H9 (cell line): ENCODE data around the gene CFAP61. TPM values are rescaled to one million over a fixed set of nuclear protein-coding genes. Genes with fewer than 3 reads are reported as not detected.

Source experiments
- DNase-seq: peaks from one replicate; pipeline ENCODE4 v3.0.0-alpha.2; 2017
- H2AFZ ChIP-seq: one replicate; pipeline ENCODE4 v1.6.1; 2013; ENCODE audit warnings: mild to moderate bottlenecking, low read length, control low read depth, moderate library complexity
- H2AK5ac ChIP-seq: 2 replicates; pipeline ENCODE4 v1.6.1; 2013; ENCODE audit warnings: low read length, control low read depth, mixed read lengths; ENCODE audit not compliant: insufficient read length
- H2BK120ac ChIP-seq: one replicate; pipeline ENCODE4 v1.6.1; 2013; ENCODE audit warnings: low read depth, mild to moderate bottlenecking, low read length, control low read depth, inconsistent platforms; ENCODE audit not compliant: poor library complexity, severe bottlenecking
- H2BK12ac ChIP-seq: 2 replicates; pipeline ENCODE4 v1.6.1; 2013; ENCODE audit warnings: low read length, control low read depth, mixed read lengths, low read depth; ENCODE audit not compliant: insufficient read length
- H2BK15ac ChIP-seq: 2 replicates; pipeline ENCODE4 v1.6.1; 2013; ENCODE audit warnings: low read depth, low read length, control low read depth
- H2BK20ac ChIP-seq: one replicate; pipeline ENCODE4 v1.6.1; 2013; ENCODE audit warnings: low read depth, mild to moderate bottlenecking, low read length, control low read depth, inconsistent platforms; ENCODE audit not compliant: poor library complexity, severe bottlenecking
- H2BK5ac ChIP-seq: 2 replicates; pipeline ENCODE4 v1.6.1; 2013; ENCODE audit warnings: low read length, control low read depth, mixed read lengths; ENCODE audit not compliant: insufficient read length
- H3K14ac ChIP-seq: 2 replicates; pipeline ENCODE4 v1.6.1; 2013; ENCODE audit warnings: low read length, control low read depth; ENCODE audit not compliant: insufficient read depth
- H3K18ac ChIP-seq: 2 replicates; pipeline ENCODE4 v1.6.1; 2013; ENCODE audit warnings: low read depth, mild to moderate bottlenecking, mixed read lengths, low read length, control low read depth; ENCODE audit not compliant: insufficient read length
- H3K23ac ChIP-seq: 2 replicates; pipeline ENCODE4 v1.6.1; 2013; ENCODE audit warnings: low read length, control low read depth, mixed read lengths, low read depth; ENCODE audit not compliant: insufficient read length
- H3K23me2 ChIP-seq: 2 replicates; pipeline ENCODE4 v1.6.1; 2013; ENCODE audit warnings: low read depth, mild to moderate bottlenecking, mixed read lengths, low read length, control low read depth; ENCODE audit not compliant: insufficient read length, poor library complexity, severe bottlenecking
- H3K27ac ChIP-seq: 2 replicates; pipeline ENCODE4 v1.5.1; 2013; ENCODE audit warnings: low read length, control low read depth, mixed read lengths, low read depth; ENCODE audit not compliant: insufficient read length
- H3K27me3 ChIP-seq: 2 replicates; pipeline ENCODE4 v1.6.1; 2013; ENCODE audit warnings: low read length, control low read depth, inconsistent platforms; ENCODE audit not compliant: insufficient read depth
- H3K4ac ChIP-seq: 2 replicates; pipeline ENCODE4 v1.6.1; 2013; ENCODE audit warnings: low read depth, mild to moderate bottlenecking, control low read depth, inconsistent platforms, low read length, moderate library complexity
- H3K4me1 ChIP-seq: 2 replicates; pipeline ENCODE4 v1.6.1; 2013; ENCODE audit warnings: low read length, control low read depth, inconsistent platforms; ENCODE audit not compliant: insufficient read depth
- H3K4me2 ChIP-seq: 2 replicates; pipeline ENCODE4 v1.6.1; 2013; ENCODE audit warnings: low read length, control low read depth, mixed read lengths; ENCODE audit not compliant: insufficient read length, insufficient read depth
- H3K56ac ChIP-seq: 2 replicates; pipeline ENCODE4 v1.6.1; 2013; ENCODE audit warnings: low read depth, mild to moderate bottlenecking, mixed read lengths, low read length, control low read depth; ENCODE audit not compliant: insufficient read length
- H3K79me1 ChIP-seq: 2 replicates; pipeline ENCODE4 v1.6.1; 2013; ENCODE audit warnings: low read depth, mild to moderate bottlenecking, moderate library complexity, low read length, control low read depth, inconsistent platforms; ENCODE audit not compliant: insufficient read depth, poor library complexity, severe bottlenecking
- H3K79me2 ChIP-seq: 2 replicates; pipeline ENCODE4 v1.6.1; 2013; ENCODE audit warnings: low read length, control low read depth, inconsistent platforms; ENCODE audit not compliant: insufficient read depth
- H3K9ac ChIP-seq: 2 replicates; pipeline ENCODE4 v1.6.1; 2013; ENCODE audit warnings: low read length, control low read depth, mixed read lengths; ENCODE audit not compliant: insufficient read length; ENCODE audit errors: extremely low read depth
- H3K9me3 ChIP-seq: one replicate; pipeline ENCODE4 v1.6.1; 2013; ENCODE audit warnings: low read depth, low read length, inconsistent platforms; ENCODE audit not compliant: control insufficient read depth
- H3T11ph ChIP-seq: one replicate; pipeline ENCODE4 v1.6.1; 2013; ENCODE audit warnings: mild to moderate bottlenecking, low read length, control low read depth, inconsistent platforms
- H4K20me1 ChIP-seq: one replicate; pipeline ENCODE4 v1.6.1; 2013; ENCODE audit not compliant: control insufficient read depth, insufficient read length, insufficient read depth
- H4K5ac ChIP-seq: 2 replicates; pipeline ENCODE4 v1.6.1; 2013; ENCODE audit warnings: low read depth, mild to moderate bottlenecking, mixed read lengths, low read length, control low read depth; ENCODE audit not compliant: insufficient read length
- H4K8ac ChIP-seq: replicated peaks from 2 replicates; pipeline ENCODE4 v1.6.1; 2013; ENCODE audit warnings: low read length, control low read depth, mixed read lengths, low read depth; ENCODE audit not compliant: insufficient read length
- H4K91ac ChIP-seq: 2 replicates; pipeline ENCODE4 v1.6.1; 2013; ENCODE audit warnings: low read depth, mild to moderate bottlenecking, moderate library complexity, mixed read lengths, low read length, control low read depth; ENCODE audit not compliant: insufficient read length
- H3K27ac Mint-ChIP-seq, 3 experiments: 2 replicates in 2 of 3; 3 replicates in 1 of 3; pipeline ENCODE4 v1.8.0; 2020 to 2021; ENCODE audit warnings: mixed read lengths in 3 of 3, mild to moderate bottlenecking in 1 of 3, moderate library complexity in 1 of 3
- H3K27me3 Mint-ChIP-seq: 2 replicates; pipeline ENCODE4 v1.8.0; 2021; ENCODE audit warnings: low read depth, mild to moderate bottlenecking, moderate library complexity, mixed read lengths
- H3K36me3 Mint-ChIP-seq, 3 experiments: 2 replicates in 2 of 3; 3 replicates in 1 of 3; pipeline ENCODE4 v1.8.0; 2020 to 2021; ENCODE audit warnings: low read depth in 3 of 3, mixed read lengths in 3 of 3; ENCODE audit not compliant: insufficient read depth in 1 of 3
- H3K4me1 Mint-ChIP-seq, 2 experiments: 2 replicates each; pipeline ENCODE4 v1.8.0; 2020; ENCODE audit warnings: mixed read lengths in 2 of 2
- H3K4me3 Mint-ChIP-seq, 2 experiments: 2 replicates in 1 of 2; 3 replicates in 1 of 2; pipeline ENCODE4 v1.8.0; 2020 to 2021; ENCODE audit warnings: mild to moderate bottlenecking in 2 of 2, mixed read lengths in 2 of 2, moderate library complexity in 1 of 2
- H3K9me3 Mint-ChIP-seq, 2 experiments: 2 replicates in 1 of 2; 3 replicates in 1 of 2; pipeline ENCODE4 v1.8.0; 2020; ENCODE audit warnings: mild to moderate bottlenecking in 2 of 2, mixed read lengths in 2 of 2, moderate library complexity in 1 of 2
- WGBS: extraction: QIAGEN DNeasy Blood & Tissue Kit; methylation state at CpG from one replicate; pipeline ENCODE4 v1.1.7; 2013; ENCODE audit warnings: missing lambda C conversion rate, low lambda C conversion rate, mixed read lengths; ENCODE audit not compliant: insufficient read length; ENCODE audit errors: extremely low coverage; 5-methylcytosine and 5-hydroxymethylcytosine counted together
- total RNA-seq: library from RNA; stranded (reverse); gene quantifications from 2 replicates; pipeline ENCODE4 v1.2.1, GENCODE V29; 2021
- TF ChIP-seq, protein P1 (sequence below): fragments of 200-600 bp; sonication (generic); conservative IDR thresholded peaks from 3 replicates; pipeline ENCODE4 v1.8.0; 2021; ENCODE audit warnings: antibody characterized with exemption, mild to moderate bottlenecking

CFAP61 gene
- total RNA-seq, 1 experiment from 2014 or later: 0.44 TPM

DNA sequence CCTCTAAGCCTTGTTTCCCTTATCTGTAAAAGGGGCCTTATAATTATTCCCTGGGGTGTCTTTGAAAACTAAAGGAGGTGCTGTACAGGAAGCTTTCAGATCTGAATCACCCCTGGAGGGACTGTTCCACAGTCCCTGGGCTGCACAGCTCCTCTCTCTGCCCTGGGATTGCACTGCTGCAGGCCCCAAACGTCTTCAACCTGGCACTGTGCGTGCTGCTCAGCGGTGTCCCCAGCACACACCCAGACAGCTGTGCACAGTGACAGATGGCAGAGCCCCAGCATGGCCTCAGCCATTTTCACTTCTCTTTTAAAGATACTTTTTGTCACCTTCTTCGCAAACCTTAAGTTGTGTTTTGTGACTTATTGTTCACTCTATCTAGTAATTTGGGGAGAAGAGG lies 264.9 kb downstream of the CFAP61 start:
- Histone ChIP-seq H2BK12ac (no peak overlapping the region), H4K5ac (no peak overlapping the region), H4K91ac (no peak overlapping the region), H3K79me1 (no peaks in the 10 kb centered on the region), H2BK5ac (no peak overlapping the region), H2BK120ac (no peak overlapping the region), H3K56ac (no peak overlapping the region), H3K9ac (no peak overlapping the region), H3K4me1 (no peaks in the 10 kb centered on the region), H2BK15ac (no peak overlapping the region), H3K27ac (no peak overlapping the region), H3K27me3 (no peaks in the 10 kb centered on the region), H3T11ph (no peak overlapping the region), H3K4ac (no peak overlapping the region), H3K79me2 (no peaks in the 10 kb centered on the region), H2AFZ (no peak overlapping the region), H3K18ac (no peak overlapping the region), H3K4me2 (no peak overlapping the region), H3K23ac (no peak overlapping the region), H3K23me2 (no peaks in the 10 kb centered on the region), H4K8ac (no peak overlapping the region), H3K9me3 (no peaks in the 10 kb centered on the region), H3K14ac (no peak overlapping the region), H4K20me1 (no peaks in the 10 kb centered on the region), H2BK20ac (no peak overlapping the region), H2AK5ac (no peak overlapping the region)
- no CpG with 5 or more reads among the region's 4 CpGs for WGBS
- Mint-ChIP-seq H3K4me3 (no peak overlapping the region), H3K4me1 (no peaks in the 10 kb centered on the region), H3K27me3 (peaks cover 2% of the 10 kb centered on the region), H3K27ac (no peak overlapping the region; a peak in 1 of 7 replicates), H3K9me3 (peaks cover 0 to 5% of the 10 kb centered on the region in 2 experiments; a peak in 4 of 5 replicates), H3K36me3 (no peaks in the 10 kb centered on the region; a peak in 2 of 7 replicates)
- no peak for DNase-seq
- TF ChIP-seq, protein P1, sequence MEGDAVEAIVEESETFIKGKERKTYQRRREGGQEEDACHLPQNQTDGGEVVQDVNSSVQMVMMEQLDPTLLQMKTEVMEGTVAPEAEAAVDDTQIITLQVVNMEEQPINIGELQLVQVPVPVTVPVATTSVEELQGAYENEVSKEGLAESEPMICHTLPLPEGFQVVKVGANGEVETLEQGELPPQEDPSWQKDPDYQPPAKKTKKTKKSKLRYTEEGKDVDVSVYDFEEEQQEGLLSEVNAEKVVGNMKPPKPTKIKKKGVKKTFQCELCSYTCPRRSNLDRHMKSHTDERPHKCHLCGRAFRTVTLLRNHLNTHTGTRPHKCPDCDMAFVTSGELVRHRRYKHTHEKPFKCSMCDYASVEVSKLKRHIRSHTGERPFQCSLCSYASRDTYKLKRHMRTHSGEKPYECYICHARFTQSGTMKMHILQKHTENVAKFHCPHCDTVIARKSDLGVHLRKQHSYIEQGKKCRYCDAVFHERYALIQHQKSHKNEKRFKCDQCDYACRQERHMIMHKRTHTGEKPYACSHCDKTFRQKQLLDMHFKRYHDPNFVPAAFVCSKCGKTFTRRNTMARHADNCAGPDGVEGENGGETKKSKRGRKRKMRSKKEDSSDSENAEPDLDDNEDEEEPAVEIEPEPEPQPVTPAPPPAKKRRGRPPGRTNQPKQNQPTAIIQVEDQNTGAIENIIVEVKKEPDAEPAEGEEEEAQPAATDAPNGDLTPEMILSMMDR: no peak
